Heart left ventricle (tissue), 16 donors: ENCODE results near the gene SORCS2. TPM values are rescaled to one million over a fixed set of nuclear protein-coding genes. Genes with fewer than 3 reads are reported as not detected.

ENCODE experiments used
- ATAC-seq, 4 donors: fragments of 200-7000 bp; cut with Tn5 transposase; one replicate each; pipeline ENCODE4 v1.9.1; 2020 to 2022; ENCODE audit warnings: moderate library complexity in 4 of 4, mild to moderate bottlenecking in 3 of 4, moderate number of reproducible peaks in 1 of 4
- DNase-seq, 5 donors: peaks; one replicate each; pipeline ENCODE4 v3.0.0-alpha.2; 2020
- H3K27ac ChIP-seq, 12 donors: fragments of 200-600 bp; sonication (generic) in 4 of 12; one replicate each; pipeline versions ENCODE4 v1.5.0 to v1.8.0; 2016 to 2022; ENCODE audit warnings: mild to moderate bottlenecking in 2 of 12
- H3K27me3 ChIP-seq, 9 donors: fragments of 200-600 bp; sonication (generic) in 2 of 9; one replicate each; pipeline versions ENCODE4 v1.5.1 to v1.8.0; 2016 to 2022; ENCODE audit warnings: mild to moderate bottlenecking in 3 of 9
- H3K36me3 ChIP-seq, 9 donors: fragments of 200-600 bp; sonication (generic) in 2 of 9; one replicate each; pipeline versions ENCODE4 v1.5.0 to v1.8.0; 2018 to 2022; ENCODE audit warnings: mild to moderate bottlenecking in 2 of 9
- H3K4me1 ChIP-seq, 12 donors: fragments of 200-600 bp; sonication (generic) in 4 of 12; one replicate each; pipeline versions ENCODE4 v1.5.0 to v1.8.0; 2016 to 2022; ENCODE audit warnings: mild to moderate bottlenecking in 3 of 12
- H3K4me3 ChIP-seq, 12 donors: fragments of 200-600 bp; sonication (generic) in 4 of 12; one replicate each; pipeline versions ENCODE4 v1.5.0 to v1.8.0; 2017 to 2022; ENCODE audit warnings: mild to moderate bottlenecking in 9 of 12, moderate library complexity in 4 of 12
- H3K9me3 ChIP-seq, 12 donors: fragments of 200-600 bp; sonication (generic) in 4 of 12; one replicate each; pipeline versions ENCODE4 v1.5.0 to v1.8.0; 2016 to 2022; ENCODE audit warnings: mild to moderate bottlenecking in 1 of 12
- CTCF ChIP-seq, 12 donors: fragments of 200-600 bp; sonication (generic) in 4 of 12; IDR thresholded peaks; one replicate each; pipeline versions ENCODE4 v1.5.0 to v1.8.0; 2018 to 2022; ENCODE audit warnings: antibody characterized with exemption in 12 of 12, mild to moderate bottlenecking in 5 of 12
- POLR2A ChIP-seq, 2 donors: fragments of 450-650 bp; IDR thresholded peaks; one replicate each; pipeline ENCODE4 v1.6.1; 2017; ENCODE audit warnings: antibody characterized with exemption in 2 of 2, mild to moderate bottlenecking in 2 of 2, moderate library complexity in 2 of 2
- WGBS, 4 donors: extraction: QIAGEN DNeasy Blood & Tissue Kit in 2 of 4; methylation state at CpG; one replicate each; pipeline versions ENCODE4 v1.1.5 to v1.1.7; 2013 to 2018; 5-methylcytosine and 5-hydroxymethylcytosine counted together
- intact Hi-C, 10 donors: fragments of 100-400 bp; cut with DNase I; formaldehyde crosslinking; loops; one replicate each; pipeline versions ENCODE4 v1.11.1 to v1.14.2; 2022
- long read RNA-seq, 3 donors: library from polyadenylated mRNA; unstranded; transcript quantifications; one replicate each; pipeline ENCODE4 v2.0.0, GENCODE V29; 2020 to 2021
- polyA plus RNA-seq, 2 donors: library from polyadenylated mRNA; stranded (reverse); fragments of 200-250 nt; gene quantifications; one replicate each; pipeline ENCODE4 v1.2.3, GENCODE V29; 2013
- total RNA-seq, 9 donors: library from RNA; depleted of rRNA in 2 of 9; stranded (reverse); fragments of >200 nt in 2 of 9; fragmentation: NEBNext Ultra II Directional in 3 of 9; extraction: Animal tissue kit (Norgen Biotek cat#: 25700) in 3 of 9; gene quantifications; one replicate each; pipeline versions ENCODE4 v1.1.0 to v1.2.4, GENCODE V29; 2016 to 2023
- donor health status: ischemic (EF 13 %, LVEDD 7.1; RV severe dilation, severe dysfunction).
- donor health status: healthy with polysubstance abuse.
- donor health status: DM: no; HTN: yes; CAD: no.
- donor health status: DM: no; HTN: no; CAD: no.
- donor health status: ischemic (EF 25% LVEDD 6.9; RV normal size, moderate dysfunction).
- donor health status: ischemic (EF 25% LVEDD 5.7; RV mildly dilated, moderate dysfunction).
- donor health status: healthy.
- donor health status: DM: yes; HTN: yes; CAD: no.
- donor health status: ischemic (EF 35%, LVEDD 5.7; RV mildly dilated, moderate dysfunction).
- donor health status: nonischemic (EF 11% LVEDD 7.7; RV severe dilation, severe dysfunction).
- donor health status: DM: yes; HTN: yes; CAD: no.
- donor health status: PGD.
- donor health status: ischemic (EF 29% LVEDD 5.4; RV normal size, mild dysfunction).
- donor health status: nonischemic (EF 23%, LVEDD 6.1; RV moderate dilation, normal function).

The SORCS2 gene
- 1 to 10 TPM; 1.7 to 5.5 (median 3.2) TPM for total RNA-seq
- polyA plus RNA-seq: under 1 TPM; 0.28 to 0.50 TPM
- long read RNA-seq, donor 1, partial matches to known transcripts: 1 of 9 reads
- long read RNA-seq, donor 1, other reads (novel, unspliced or antisense): 8 of 9 reads
- long read RNA-seq, donor 2, partial matches to known transcripts: 1 of 5 reads
- long read RNA-seq, donor 2, other reads (novel, unspliced or antisense): 4 of 5 reads
- long read RNA-seq, donor 3, partial matches to known transcripts: 0 of 1 reads
- long read RNA-seq, donor 3, other reads (novel, unspliced or antisense): 1 of 1 reads

- DNase-seq (peak; percentile 60 to 81 (median 71)), ATAC-seq (peak; percentile 44 to 90 (median 74))
- intact Hi-C loops: loop anchor here (1.0 to 10.0 kb wide), 18 partner anchors 64 to 792 kb away; no protein-coding TSS in a partner anchor
- H3K36me3 ChIP-seq: no peaks in the 10 kb centered on the region
- no peak for TF ChIP-seq POLR2A (IDR thresholded peaks at IDR 0.05)
- TF ChIP-seq CTCF (IDR thresholded peaks at IDR 0.05): peak; percentile 10 to 88 (median 68)
- WGBS, 4 donors: 1 to 2% (median 1%) methylated on average over 27 to 116 of the region's 116 CpGs
- no peaks in the 10 kb centered on the region for H3K9me3 ChIP-seq
- no peak within 1 kb of the TSS for H3K27ac ChIP-seq
- H3K4me3 ChIP-seq: peak within 1 kb of the TSS; percentile 19 to 56 (median 44)
- peaks cover 0 to 21% (median 12%) of the 10 kb centered on the region in 12 donors for H3K4me1 ChIP-seq
- H3K27me3 ChIP-seq: peaks cover 10 to 63% (median 36%) of the 10 kb centered on the region in 9 donors
Measured at GRCh38 chr4:7192252-7193029, at the start of gene SORCS2. Gene SORCS2, plus strand, starts transcription at chr4:7192538.

GRCh38 chr4:7144374-7145290 lies 47.7 kb upstream of the SORCS2 start:
- Histone ChIP-seq H3K9me3 (no peaks in the 10 kb centered on the region), H3K27me3 (no peaks in the 10 kb centered on the region), H3K4me1 (no peaks in the 10 kb centered on the region), H3K36me3 (no peaks in the 10 kb centered on the region), H3K4me3 (no peak overlapping the region), H3K27ac (no peak overlapping the region)
- WGBS, 4 donors: 85 to 90% (median 87%) methylated on average over 16 to 17 of the region's 17 CpGs
- DNase-seq: no peak
- ATAC-seq: no peak
- TF ChIP-seq POLR2A (IDR thresholded peaks at IDR 0.05) (no peak), CTCF (IDR thresholded peaks at IDR 0.05) (no peak)
- intact Hi-C loops: no loop called here

GRCh38 chr4:7145291-7145934 lies 46.9 kb upstream of the SORCS2 start:
- Histone ChIP-seq H3K36me3 (no peaks in the 10 kb centered on the region), H3K27ac (no peak overlapping the region), H3K27me3 (no peaks in the 10 kb centered on the region), H3K9me3 (no peaks in the 10 kb centered on the region), H3K4me3 (no peak overlapping the region), H3K4me1 (no peaks in the 10 kb centered on the region)
- ATAC-seq (no peak), DNase-seq (no peak)
- intact Hi-C loops: no loop called here
- WGBS, 4 donors: 73 to 82% (median 77%) methylated on average over 12 to 14 of the region's 14 CpGs
- TF ChIP-seq POLR2A (IDR thresholded peaks at IDR 0.05) (no peak), CTCF (IDR thresholded peaks at IDR 0.05) (no peak)
